ENCODE measurements around the gene GIMAP4.

- TF ChIP-seq, protein P1, sequence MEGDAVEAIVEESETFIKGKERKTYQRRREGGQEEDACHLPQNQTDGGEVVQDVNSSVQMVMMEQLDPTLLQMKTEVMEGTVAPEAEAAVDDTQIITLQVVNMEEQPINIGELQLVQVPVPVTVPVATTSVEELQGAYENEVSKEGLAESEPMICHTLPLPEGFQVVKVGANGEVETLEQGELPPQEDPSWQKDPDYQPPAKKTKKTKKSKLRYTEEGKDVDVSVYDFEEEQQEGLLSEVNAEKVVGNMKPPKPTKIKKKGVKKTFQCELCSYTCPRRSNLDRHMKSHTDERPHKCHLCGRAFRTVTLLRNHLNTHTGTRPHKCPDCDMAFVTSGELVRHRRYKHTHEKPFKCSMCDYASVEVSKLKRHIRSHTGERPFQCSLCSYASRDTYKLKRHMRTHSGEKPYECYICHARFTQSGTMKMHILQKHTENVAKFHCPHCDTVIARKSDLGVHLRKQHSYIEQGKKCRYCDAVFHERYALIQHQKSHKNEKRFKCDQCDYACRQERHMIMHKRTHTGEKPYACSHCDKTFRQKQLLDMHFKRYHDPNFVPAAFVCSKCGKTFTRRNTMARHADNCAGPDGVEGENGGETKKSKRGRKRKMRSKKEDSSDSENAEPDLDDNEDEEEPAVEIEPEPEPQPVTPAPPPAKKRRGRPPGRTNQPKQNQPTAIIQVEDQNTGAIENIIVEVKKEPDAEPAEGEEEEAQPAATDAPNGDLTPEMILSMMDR (IDR thresholded peaks at IDR 0.05), result no peak
- TF ChIP-seq POLR2A (IDR thresholded peaks at IDR 0.05), result no peak
Measured at GRCh38 chr7:150621376-150621775, 54.2 kb downstream of the GIMAP4 start.
